Dermis blood vessel endothelial cell (primary cell): ENCODE results near the gene MTX2. TPM values are rescaled to one million over a fixed set of nuclear protein-coding genes. Genes with fewer than 3 reads are reported as not detected.

Experiments used
- DNase-seq: peaks from one replicate; pipeline ENCODE4 v3.0.0; 2010
- total RNA-seq: library from RNA; depleted of rRNA; stranded (reverse); fragments of >200 nt; gene quantifications from 2 replicates; pipeline ENCODE4 v1.2.3, GENCODE V29; 2014

Gene MTX2
- total RNA-seq, result 24.4 and 26.7 TPM in 2 replicates

GRCh38 chr2:176269319-176270099 is at the start of gene MTX2:
Gene MTX2 (plus strand): TSS chr2:176269442. CDS start chr2:176269630, 188 bp downstream.
- DNase-seq, result peak; percentile 81

DNA sequence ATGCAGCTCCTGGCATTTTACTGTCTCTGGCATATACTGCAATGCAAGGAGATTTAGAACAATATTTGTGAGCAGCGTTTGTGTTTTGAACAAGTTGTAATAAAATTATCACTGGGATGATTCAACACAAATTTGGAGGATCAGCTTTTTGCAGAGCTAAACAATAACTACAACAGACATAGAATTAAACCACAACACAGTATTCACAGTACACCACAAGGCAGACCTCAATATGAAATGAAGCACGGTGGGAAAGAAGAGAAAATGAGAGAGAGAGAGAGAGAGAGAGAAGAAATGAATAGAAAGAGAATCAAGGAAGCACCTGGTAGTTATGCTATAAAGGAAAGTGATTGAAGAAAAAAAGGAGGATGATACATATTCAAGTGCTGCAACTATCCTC is 41.4 kb upstream of the MTX2 start:
- DNase-seq, result no peak

- peak; percentile 79 for DNase-seq
These were observed 35.1 kb upstream of the MTX2 start for GRCh38 chr2:176234156-176234555.

GRCh38 chr2:176234940-176235339 is 34.3 kb upstream of the MTX2 start:
- DNase-seq, result peak; percentile 13

- no peak for DNase-seq
These were observed 31.8 kb upstream of the MTX2 start for GRCh38 chr2:176237456-176237855.

DNA sequence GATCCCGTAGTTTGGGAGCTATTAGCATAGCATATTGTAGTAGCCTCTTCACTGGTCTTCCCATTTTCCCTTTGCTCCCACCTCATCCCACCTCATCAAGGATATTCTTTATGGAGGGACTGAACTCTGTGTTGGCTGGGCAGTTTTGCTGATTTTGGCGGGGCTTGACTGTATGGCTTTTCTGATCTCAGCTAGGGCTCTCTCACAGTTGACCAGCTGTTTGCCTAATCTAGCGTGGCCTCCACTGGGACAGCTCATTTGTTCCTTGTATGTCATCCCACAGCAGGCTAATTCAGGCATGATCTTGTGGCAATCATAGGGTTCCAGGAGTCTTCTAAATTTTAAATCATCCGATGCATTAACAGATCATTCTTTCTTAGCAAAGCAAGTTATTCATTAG is 30.2 kb upstream of the MTX2 start:
- DNase-seq, result no peak

GRCh38 chr2:176240301-176240700 is 28.9 kb upstream of the MTX2 start:
- no peak for DNase-seq

GRCh38 chr2:176242276-176242675 is 27.0 kb upstream of the MTX2 start:
- no peak for DNase-seq

GRCh38 chr2:176246331-176246730 is 22.9 kb upstream of the MTX2 start:
- no peak for DNase-seq

DNA sequence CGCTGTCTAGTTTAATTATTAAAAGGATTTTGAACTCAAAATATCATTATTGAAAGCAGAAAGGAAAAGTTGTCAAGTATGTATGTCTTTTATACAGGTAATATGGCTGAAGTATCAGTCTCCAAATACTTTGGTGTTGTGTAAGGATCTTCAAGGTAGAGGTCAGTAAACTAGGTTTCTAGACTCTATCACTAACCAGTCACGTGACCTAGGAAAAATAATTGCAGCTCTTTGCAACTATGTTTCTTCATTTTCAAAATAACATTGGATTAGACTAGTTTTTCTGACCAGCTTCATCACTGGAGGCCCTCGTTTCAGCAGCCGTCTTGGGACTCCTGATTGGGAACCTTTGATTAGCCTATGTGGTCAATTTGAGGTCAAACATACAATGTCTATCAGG is 21.4 kb upstream of the MTX2 start:
- DNase-seq, result no peak

GRCh38 chr2:176251928-176252327 is 17.3 kb upstream of the MTX2 start:
- DNase-seq, result peak; percentile 13

GRCh38 chr2:176260689-176261088 is 8.6 kb upstream of the MTX2 start:
- no peak for DNase-seq

- DNase-seq, result peak; percentile 56
These were observed 8.1 kb upstream of the MTX2 start for GRCh38 chr2:176261136-176261535.

GRCh38 chr2:176268976-176269318 is 295 bp upstream of the MTX2 start:
- DNase-seq, result no peak

DNA sequence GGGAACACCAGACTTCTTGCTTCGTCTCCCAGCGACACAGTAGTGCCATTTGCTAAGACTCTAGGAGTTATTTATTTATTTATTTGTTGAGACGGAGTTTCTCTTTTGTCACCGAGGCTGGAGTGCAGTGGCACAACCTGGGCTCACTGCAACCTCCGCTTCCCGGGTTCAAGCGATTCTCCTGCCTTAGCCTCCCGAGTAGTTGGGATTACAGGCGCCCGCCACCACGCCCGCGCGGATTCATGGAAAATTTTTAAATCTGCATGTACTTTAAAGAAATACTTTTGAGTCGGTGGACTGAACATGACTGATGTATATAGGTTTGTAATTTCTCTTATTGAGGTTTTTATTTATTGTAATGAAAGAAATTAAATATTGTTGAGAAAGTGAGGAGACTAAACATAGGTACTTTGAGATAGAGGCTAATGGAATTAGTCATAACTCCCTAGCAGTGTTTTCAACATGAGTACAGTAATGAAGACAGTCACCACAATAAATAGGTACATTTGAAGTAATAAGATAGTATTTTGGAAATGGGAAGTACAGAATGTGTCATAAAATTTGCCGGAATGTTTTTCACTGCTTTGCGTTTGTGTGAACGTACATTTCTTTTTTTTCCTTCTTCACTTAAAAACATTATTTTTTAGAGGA is 983 bp downstream of the MTX2 start:
- DNase-seq, result no peak

DNA sequence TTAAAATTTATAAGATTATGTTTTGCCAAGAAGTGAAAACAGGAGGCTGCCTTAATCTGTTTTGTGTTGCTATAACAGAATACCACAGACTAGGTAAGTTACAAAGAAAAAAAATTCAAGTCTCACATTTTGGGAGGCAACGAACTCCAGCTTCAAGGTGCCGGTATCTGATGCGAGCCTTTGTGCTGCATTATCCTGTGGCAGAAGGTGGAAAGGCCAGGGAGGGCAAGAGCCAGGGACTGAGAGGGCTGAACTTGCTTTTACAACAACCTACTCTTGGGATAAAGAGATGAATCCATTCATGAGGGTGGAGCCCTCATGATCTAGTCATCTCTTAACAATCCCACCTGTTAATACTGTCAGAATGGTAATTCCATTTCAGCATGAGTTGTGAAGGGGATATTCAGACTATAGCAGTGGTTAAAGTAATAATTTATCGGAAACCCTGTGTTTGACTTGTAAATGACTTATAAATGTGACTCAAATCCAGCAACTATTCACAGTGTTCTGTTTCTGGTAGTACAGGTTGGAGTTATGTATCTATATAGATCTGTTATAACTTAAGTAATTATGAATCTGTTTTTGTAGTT is 3.7 kb downstream of the MTX2 start:
- DNase-seq, result no peak

DNA sequence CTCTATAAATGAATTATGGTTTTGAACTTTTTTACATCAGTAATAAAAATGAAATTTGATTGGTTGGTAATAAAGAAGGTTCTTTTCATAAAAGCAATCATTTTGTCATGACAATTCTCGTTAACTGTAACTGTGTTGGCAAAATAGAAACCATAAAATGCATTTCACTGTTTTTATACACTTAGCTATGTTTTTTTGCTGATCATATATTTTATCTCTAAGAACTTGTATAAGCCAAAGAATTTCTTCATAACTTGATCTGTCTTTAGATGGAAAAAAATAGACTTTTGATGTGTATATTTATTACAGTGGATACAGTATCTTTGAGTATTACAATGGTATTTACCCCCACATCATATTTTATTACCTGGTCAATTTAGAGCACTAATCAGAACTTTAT is 9.7 kb downstream of the MTX2 start:
- no peak for DNase-seq

DNA sequence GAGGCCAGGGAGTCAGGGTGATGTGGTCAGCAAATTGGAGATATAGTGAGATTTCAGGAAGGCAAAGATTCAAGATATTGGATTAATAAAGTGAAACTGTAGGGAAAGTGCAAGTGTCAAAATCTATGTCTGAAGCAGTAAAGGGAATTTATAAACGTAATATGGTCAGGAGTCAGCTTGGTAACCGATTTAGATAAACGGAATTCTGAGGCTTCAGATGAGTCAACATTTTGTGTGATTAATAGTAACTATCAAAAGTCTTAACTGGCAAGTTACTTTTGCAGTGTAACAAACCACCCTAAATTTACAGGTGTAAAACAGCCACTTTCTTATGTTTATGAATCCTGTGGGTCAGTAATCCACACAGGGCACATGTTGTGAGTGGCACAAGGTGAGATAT is 10.9 kb downstream of the MTX2 start:
- no peak for DNase-seq

GRCh38 chr2:176280867-176281658 is 11.8 kb downstream of the MTX2 start:
- DNase-seq, result no peak

DNA sequence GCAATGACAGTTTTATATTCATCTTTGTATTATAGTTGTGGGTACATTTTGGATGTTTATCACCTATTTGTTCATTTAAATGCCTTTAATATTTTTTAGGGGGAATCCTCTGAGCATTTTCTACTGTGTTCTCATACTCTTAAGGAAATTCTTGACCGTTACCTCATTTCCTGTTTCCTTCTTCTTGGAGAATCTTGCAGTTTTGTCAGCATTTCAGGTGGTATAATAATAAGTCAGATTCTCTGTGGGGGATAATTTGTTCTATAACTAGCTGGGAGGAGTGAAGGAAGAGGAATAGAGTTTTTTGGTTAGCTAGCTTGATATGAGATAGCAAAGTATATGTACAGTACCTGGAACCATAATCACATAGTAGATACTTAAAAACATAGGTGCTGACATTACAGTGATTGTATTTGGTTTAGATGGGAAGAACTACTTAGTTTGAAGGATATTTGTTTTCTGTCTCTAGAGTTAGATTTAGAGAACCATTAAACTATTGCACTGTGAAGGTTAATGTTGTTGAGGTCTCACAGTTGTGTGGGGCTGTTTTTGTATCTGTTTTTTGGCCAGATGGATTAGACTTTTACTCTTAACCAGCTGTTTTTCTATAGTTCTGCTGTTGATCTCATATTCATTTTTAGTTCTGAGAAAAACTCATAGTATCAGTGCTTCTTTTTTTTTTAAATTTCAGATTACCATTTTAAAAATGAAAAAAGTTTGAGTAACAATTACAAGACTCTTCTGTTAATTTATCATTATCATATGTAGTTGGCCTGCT is 14.2 kb downstream of the MTX2 start:
- DNase-seq, result peak; percentile 79

DNA sequence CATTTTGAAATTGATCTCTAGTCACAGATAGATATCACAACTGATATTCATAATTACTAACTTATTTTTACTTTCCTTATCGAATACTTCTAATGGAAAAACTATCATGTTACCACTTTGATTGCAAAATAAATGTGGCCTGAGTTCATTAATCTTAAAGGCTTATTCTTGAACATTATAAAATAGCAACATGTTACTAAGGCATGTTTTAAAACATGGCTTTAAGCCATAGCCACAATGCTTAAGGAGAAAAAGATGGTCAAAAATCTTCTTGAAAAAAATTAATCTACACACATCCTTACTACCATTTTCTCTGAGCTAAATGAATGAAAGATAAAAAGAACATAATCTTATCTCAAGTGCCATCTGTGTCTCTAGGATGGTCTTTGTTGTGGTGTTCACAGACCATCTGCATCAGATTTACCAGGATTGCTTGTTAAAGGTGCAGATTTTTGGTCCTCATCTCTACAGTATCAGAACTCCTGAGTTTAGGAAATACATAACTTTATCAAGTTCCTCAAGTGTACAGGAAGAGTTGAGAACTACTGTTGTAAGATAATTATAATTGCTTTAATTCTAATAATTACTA is 15.3 kb downstream of the MTX2 start:
- DNase-seq, result no peak

- no peak for DNase-seq
These were observed 16.1 kb downstream of the MTX2 start for GRCh38 chr2:176285321-176285720.
